CD4-positive, alpha-beta T cell treated with Interleukin-4 for 1 hour (primary cell): ENCODE data around the gene MRPL55.

Experiments
- DNase-seq, 2 donors: peaks; one replicate each; pipeline ENCODE4 v3.0.0-alpha.2; 2020 to 2022

The MRPL55 gene

DNA sequence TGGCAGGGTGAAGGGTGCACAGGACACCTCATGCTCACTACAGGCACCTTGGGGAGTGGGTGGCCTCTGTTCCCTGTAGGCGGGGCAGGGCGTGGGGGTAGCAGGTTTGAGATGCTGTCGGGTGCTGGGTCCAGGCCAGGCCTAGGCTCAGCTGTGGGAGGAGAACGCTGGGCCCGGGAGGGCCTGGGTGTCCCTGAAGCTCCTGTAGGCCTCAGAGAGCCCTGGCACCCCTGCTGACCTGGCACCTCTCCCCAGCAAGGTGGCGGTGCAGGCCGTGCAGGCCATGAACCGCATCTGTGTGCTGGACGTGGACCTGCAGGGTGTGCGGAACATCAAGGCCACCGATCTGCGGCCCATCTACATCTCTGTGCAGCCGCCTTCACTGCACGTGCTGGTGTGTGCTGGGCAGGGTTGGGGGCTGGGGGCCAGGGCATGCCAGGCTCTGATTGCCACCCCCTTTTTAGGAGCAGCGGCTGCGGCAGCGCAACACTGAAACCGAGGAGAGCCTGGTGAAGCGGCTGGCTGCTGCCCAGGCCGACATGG is 38.1 kb upstream of the MRPL55 start:
- DNase-seq: no peak

GRCh38 chr1:228146417-228147150 is 37.5 kb upstream of the MRPL55 start:
- DNase-seq: no peak

- DNase-seq: no peak
Observed at GRCh38 chr1:228145463-228146416, 36.6 kb upstream of the MRPL55 start.

- DNase-seq: no peak
Observed at GRCh38 chr1:228144993-228145343, 35.9 kb upstream of the MRPL55 start.

DNA sequence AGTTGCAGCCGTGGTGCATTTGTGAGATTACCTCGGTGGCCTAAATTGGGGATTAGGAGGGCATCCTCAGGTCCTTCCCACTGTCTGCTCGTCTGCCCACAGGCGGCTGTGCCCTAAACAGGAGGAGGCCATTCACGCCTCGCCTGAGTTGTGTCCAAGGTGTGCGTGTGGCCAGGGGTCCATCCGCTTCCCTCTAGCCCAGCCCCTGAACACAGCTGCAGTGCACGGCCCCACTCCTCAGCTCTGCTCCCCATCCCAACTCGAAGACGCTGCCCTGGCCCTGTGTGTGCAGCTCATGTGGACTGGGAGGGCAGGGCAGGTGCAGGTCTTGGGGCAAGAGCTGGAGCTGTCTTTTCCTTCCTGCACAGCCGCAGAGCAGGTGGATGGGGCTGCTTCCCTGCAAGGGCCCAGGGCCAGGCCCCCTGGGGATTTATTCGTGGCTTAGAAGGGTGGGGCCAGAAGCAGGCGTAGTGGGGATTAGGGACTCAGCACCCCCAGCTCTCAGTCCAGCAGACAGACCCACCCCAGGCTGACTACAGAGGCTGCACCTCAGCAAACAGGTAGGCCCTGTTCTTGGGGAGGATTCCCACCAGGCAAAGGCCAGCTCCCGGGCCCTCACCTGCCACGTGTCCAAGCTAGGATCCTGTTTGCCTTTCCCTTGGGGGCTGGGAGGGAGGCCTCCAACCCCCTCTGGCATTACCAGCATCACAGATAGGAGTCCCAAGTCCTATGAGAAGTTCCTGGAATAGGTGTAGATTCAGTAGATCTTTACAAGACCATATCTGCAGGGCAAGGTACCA is 35.3 kb upstream of the MRPL55 start:
- no peak for DNase-seq

DNA sequence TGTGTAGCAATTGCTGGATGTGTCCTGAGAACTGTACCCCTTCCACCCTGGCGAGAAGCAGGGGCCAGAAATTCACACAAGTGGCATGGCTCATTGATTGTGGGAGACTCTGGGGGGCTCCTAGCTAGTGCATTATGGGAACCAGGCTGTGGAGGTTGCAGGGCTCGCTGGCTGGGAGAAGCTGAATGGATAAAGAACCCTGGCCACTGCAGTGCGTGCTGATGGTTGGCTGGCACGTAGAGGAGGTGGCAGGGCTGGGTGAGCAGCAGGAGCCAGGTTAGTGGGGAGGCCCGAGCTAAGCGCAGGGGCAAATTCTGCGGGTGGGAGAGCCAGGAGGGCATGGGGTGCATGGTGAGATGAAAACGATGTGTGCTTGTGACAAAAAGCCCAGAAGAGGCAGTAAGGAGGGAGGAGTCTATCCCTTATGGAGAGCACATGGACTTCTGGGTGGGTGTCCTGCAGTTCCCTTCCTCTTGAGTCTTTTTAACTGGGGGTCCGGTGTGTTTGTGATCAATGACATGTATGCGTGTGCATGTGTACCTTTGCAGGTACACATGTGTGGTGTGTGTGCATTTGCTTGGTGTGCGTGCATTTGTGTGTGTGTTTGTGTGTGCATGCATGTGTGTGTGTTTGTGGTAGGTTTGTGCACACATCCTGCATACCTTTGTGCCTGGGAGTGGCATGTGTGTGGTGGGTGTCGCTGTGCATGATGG is 34.5 kb upstream of the MRPL55 start:
- no peak for DNase-seq

DNA sequence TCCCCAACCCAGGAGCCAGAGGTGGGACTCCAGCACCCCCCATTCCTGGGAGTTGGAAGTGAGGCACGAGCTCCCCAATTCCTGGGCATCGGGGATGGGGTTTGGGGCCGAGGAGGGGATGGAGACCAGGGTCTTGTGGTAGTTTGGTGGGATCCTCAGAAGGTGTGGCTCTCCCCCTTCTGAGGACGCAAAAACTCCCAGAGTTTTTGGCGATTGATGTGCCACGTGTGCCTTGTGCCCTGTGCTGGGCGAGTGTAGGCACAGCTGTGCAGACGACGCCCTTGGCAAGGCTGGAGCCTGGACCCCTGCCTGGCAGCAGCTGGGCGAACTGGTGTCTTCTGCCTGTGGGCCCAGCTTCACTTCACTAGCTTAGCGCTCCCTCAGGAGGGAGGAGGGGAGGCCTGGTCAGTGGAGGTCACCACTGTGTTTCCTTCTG is 33.6 kb upstream of the MRPL55 start:
- DNase-seq: no peak

DNA sequence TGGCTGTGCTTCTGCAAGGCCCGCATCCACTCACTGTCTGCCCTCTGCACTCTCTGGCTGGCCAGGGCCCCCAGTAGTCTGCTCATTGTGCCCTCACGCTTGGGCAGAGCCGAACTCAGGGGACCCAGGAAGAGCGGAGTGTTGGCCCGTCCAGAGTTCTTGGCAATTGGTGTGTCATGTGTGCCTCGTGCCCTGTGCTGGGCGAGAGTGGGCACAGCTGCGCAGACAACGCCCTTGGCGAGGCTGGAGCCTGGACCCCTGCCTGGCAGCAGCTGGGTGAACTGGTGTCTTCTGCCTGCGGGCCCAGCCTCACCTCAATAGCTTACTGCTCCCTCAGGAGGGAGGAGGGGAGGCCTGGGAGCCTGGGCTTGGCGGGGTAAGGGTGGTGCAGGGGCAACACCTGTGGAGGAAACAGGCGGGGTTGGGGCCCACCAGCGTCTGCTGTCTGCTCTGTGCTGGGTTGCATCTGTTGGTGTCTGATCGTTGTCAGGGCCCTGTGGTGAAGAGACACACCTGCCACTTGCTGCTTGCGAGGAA is 33.1 kb upstream of the MRPL55 start:
- no peak for DNase-seq

- peak in 1 of 2 donors; percentile 43 for DNase-seq
Observed at GRCh38 chr1:228141226-228142044, 32.3 kb upstream of the MRPL55 start.

DNA sequence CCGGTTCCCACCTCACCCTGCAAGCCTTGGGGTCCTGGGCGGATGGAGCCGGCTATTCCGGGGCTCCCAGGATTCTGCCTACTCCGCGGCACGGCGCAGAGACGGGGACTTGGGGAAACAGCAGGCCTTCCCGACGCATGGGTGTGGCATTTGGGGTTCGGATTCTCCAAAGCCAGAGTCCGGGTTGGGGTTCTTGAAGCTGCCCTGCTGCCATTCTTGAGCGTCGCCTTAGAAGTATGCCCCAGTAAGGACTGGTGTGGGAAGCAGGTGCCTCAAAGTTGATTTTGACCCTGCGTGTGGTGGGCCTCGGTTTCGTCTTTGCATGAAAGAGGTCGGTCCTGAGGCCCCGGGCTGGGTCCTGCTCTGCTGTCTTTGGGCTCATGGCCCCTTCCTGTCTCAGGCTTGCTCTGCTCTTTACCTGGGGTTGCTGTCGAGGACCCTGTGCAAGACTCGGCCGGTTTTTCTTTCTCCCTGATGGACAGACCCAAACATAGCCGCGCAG is 31.7 kb upstream of the MRPL55 start:
- DNase-seq: no peak

- DNase-seq: peak; percentile 100
Observed at GRCh38 chr1:228139931-228140723, 31.0 kb upstream of the MRPL55 start, which contains the start of gene GUK1. Gene GUK1 (plus strand): TSS chr1:228140279. CDS start chr1:228140303, 24 bp downstream.

GRCh38 chr1:228139406-228139930 is 30.4 kb upstream of the MRPL55 start:
- DNase-seq: peak in 1 of 2 donors; percentile 28

GRCh38 chr1:228136901-228137300 is 27.8 kb upstream of the MRPL55 start:
- DNase-seq: no peak

GRCh38 chr1:228134591-228134990 is 25.5 kb upstream of the MRPL55 start:
- no peak for DNase-seq

GRCh38 chr1:228131766-228132165 is 22.7 kb upstream of the MRPL55 start:
- DNase-seq: no peak

- DNase-seq: no peak
Observed at GRCh38 chr1:228125185-228125584, 16.1 kb upstream of the MRPL55 start.

GRCh38 chr1:228123505-228123904 is 14.4 kb upstream of the MRPL55 start:
- DNase-seq: no peak

DNA sequence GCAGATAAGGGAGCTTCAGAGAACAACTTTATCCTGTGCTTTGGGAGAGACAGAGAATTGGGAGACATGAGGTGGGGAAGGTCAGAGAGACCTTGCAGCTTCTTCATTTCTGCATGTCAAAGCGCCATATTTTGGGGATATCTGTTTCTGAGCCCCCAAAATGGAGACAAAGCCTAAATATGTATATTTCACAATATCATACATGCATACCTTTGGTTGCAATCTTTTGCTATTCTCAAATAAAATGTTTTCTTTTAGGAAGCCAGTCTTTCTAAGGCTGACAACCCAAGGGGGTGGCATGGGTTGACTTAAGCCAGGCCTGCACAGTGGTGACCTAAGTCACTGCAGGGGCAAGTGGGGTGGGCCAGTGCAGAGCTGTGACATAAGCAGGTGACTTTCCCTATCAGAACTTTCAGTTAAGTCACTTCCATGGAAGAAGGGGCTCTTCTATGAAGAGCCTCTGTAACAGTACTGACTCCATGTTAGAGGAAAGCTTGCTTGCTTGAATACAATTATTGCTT is 13.9 kb upstream of the MRPL55 start:
- no peak for DNase-seq

DNA sequence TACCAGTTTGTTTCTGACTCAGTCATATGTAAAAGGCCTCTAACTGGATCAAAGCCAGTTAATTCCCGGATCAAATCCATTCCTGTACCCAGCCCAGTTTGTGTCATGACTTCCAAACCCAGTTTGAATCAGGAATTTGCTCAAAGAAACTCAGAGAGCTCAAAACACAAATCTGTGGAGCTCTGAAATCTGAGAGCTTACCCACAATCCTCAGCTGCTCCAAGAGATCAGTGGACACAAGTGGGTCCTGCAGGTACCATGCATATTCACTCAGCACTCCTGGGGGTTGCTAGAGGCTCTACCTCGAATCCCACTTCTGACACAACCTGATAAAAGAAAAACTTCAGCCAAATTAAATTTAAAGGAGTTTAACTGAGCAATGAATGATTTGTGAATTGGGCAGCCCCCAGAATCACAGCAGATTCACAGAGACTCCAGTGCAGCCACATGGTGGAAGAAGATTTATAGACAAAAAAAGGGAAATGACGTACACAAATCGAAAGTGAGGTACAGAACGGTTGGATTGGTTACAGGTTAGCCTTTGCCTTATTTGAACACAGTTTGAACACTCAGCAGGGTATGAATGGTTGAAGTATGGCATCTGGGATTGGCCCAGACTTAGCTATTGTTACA is 11.9 kb upstream of the MRPL55 start:
- DNase-seq: no peak
